Uterus (tissue), 2 donors: Measurements from ENCODE around the gene CHD5.

Experiments
- CTCF ChIP-seq, 4 experiments: fragments of 200-600 bp in 2 of 4; fragments of 450-650 bp in 2 of 4; sonication (generic) in 2 of 4; IDR thresholded peaks; one replicate each; pipeline ENCODE4 v1.5.1; 2016 to 2019; ENCODE audit warnings: antibody characterized with exemption in 4 of 4, mild to moderate bottlenecking in 2 of 4, moderate library complexity in 1 of 4
- POLR2A ChIP-seq, 2 donors: fragments of 450-650 bp; IDR thresholded peaks; one replicate each; pipeline ENCODE4 v1.6.1; 2016; ENCODE audit warnings: antibody characterized with exemption in 2 of 2, mild to moderate bottlenecking in 1 of 2, moderate library complexity in 1 of 2

GRCh38 chr1:6062670-6063069, 117.5 kb downstream of the CHD5 start:
- TF ChIP-seq CTCF (IDR thresholded peaks at IDR 0.05) (no peak), POLR2A (IDR thresholded peaks at IDR 0.05) (no peak)
